GM19468 (cell line): ENCODE results near the gene FKBP5.
"Not testable (repeated sequence)": the region's sequence is repeated elsewhere in the genome, so short reads cannot be mapped to it uniquely, and the experiment has no call there.

Experiments
- ATAC-seq: cut with Tn5 transposase; IDR thresholded peaks from one replicate; pipeline ENCODE4 v1.9.1; 2021; ENCODE audit warnings: mild to moderate bottlenecking, moderate library complexity, moderate number of reproducible peaks; ENCODE audit not compliant: unreplicated experiment; ENCODE audit errors: extremely low read depth

The FKBP5 gene

DNA sequence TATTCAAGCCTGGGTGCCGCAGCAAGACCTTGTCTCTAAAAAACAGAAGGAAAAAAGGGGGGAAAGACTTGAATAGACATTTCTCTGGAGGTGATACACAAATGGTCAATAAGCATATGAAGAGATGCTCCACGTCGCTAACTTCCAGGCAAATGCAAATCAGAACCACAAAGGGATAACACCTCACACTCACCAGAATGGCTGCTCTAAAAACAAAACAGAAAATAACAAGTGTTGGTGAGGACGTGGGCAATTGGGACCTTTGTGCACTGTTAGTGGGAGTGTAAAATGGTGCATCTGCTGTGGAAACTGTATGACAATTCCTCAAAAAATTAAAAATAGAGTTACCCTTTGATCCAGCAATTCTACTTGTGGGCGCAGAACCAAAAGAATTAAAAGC lies 127.6 kb downstream of the FKBP5 start:
- ATAC-seq, result no peak

GRCh38 chr6:35558571-35558970 lies 130.1 kb downstream of the FKBP5 start:
- ATAC-seq, result no peak

DNA sequence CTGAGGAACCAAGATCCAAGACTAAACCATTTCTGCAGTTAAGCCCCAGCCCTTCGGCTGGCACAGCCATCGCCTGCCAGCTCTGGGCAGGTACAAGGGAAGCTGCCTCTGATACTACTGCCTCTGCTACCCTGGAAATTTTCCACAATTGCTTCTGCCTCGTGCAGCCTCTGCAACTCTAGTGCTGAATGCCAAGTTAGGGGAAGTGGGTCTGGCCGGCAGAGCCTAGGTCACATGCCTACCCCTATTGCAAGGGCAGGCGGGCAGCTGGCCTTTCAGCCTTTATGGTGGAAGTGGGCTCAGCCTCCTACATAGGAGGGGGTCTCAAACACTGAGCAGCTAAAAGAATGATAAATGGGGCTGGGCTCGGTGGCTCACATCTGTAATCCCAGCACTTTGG lies 131.5 kb downstream of the FKBP5 start:
- no peak for ATAC-seq

- no peak for ATAC-seq
Observed at GRCh38 chr6:35554811-35555210, 133.9 kb downstream of the FKBP5 start.

DNA sequence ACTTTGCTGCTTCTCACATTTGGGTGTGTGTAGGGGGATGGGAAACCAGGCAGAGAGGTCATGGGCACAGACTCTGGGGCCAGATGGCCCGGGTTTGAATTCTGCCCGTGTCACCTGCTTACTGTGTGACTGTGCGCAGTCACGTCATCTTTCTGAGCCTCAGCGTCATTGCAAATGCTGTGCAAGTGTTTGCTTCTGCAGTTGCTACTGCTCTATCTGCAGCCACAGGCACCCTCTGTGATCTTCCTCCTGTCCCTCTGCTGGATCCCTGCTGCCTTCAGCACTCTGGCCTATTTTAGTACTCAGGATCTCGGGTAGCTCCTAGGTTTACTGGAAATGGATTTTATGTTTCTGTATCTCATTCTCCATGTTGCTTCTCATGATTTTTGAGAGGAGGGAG lies 135.4 kb downstream of the FKBP5 start:
- no peak for ATAC-seq

GRCh38 chr6:35552285-35552917 lies 136.3 kb downstream of the FKBP5 start:
- ATAC-seq, result no peak

DNA sequence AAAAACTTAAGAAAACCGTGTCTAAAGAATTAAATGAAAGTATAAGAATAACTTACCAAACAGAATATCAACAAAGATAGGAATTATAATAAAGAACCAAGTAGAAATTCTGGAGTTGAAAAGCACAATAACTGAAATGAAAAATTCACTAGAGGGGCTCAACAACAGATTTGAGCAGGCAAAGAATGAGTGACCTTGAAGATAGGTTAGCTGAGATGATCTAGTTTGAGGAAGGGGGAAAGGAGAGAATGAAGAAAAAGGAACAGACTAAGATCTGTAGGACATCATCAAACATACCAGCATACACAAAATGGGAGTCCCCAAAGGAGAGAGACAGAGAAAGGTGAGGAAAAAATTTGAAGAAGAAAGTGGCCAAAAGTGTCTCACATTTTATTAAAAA lies 138.3 kb downstream of the FKBP5 start:
- no peak for ATAC-seq

DNA sequence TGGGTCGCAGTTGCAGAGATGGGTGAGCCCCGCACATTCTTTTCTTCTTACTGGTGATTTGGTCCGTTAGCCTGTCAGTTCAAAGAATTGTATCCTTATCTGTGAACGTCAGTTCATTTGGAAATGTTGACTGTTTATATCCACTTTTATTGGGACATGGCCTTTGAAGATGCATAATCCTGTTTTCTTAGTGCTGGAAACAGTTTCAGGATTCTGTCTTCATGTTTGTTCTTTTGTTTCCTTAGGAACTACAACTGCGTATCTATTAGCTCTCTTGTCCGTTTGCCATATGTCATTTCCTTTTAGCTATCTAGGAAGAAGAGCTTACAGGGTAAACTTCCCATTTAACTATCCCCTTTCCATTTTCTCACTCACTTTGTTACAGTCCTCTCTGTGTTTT lies 141.0 kb downstream of the FKBP5 start:
- no peak for ATAC-seq

- no peak for ATAC-seq
Observed at GRCh38 chr6:35544769-35545361, 143.8 kb downstream of the FKBP5 start.

- ATAC-seq, result no peak
Observed at GRCh38 chr6:35543459-35544193, 145.1 kb downstream of the FKBP5 start.

DNA sequence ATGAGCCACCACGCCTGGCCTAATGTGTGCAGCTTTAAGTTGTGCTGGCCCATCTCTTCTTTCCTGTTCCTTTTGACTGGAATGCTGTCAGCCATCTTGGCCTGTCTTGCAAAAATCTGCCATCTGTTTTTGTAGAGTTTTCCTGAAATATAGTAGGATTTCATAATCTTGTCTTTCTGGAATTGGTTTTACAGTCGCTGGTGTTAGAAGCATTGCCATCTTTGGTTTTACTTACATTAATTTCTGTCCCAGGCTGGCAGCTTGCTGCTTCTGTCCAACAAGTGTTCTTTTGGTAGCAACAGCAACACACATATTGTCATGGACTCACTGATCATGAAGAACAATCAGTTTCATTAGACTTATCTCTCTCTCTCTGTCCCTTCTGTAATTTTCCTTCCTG lies 146.9 kb downstream of the FKBP5 start:
- no peak for ATAC-seq

DNA sequence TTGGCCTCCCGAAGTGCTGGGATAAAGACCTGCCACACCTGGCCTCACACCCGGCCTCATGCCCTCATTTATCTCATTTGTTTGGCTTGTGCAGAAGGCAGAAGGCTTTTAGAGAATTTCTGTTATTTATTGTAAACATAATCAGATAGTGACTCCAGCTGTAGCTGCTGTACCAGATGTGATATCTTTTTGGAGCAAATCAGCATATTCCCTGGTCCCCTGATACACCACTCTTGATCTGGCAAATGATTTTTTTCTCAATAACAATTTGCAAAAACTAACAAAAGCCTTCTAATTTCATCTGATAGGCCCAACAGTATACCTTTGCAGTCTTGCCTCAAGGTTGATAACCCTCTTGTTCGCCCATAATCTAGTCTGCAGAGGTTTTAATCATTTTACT lies 149.5 kb downstream of the FKBP5 start:
- ATAC-seq, result no peak

GRCh38 chr6:35535847-35536246 lies 152.9 kb downstream of the FKBP5 start:
- ATAC-seq, result not testable (repeated sequence)

DNA sequence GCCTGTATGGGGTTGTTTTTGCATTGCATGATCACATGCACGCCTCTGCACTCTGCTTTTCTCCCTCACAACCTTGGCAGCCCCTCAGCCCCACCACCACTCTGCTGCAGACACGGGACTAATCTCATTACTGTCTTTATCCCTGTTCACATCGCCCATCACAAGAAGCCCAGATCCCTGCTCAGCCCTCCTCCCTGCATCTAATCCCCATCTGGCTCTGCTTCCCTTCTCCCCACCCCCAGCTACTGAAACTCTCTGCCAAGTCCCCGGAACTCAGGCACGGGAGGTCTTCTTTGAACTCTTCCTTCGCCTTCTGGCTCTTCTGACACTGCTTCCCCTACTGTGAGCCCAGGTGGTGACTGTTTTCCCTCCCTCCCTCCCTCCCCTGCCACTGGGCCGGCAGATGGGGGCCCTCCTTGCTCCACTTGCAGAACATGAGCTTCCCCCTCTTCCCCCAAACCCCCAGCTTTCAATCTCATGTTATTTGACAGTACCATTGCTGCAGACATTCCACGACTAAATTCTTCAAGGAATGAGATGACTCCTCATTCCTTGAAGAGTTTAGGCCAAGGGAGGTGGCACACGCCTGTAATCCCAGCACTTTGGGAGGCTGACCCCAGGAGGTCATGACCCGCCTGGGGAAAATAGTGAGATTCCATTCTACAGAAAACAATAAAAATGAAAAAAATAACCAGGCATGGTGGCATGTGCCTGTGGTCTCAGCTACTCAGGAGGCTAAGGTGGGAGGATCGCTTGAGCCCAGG lies 154.1 kb downstream of the FKBP5 start:
- ATAC-seq, result no peak

DNA sequence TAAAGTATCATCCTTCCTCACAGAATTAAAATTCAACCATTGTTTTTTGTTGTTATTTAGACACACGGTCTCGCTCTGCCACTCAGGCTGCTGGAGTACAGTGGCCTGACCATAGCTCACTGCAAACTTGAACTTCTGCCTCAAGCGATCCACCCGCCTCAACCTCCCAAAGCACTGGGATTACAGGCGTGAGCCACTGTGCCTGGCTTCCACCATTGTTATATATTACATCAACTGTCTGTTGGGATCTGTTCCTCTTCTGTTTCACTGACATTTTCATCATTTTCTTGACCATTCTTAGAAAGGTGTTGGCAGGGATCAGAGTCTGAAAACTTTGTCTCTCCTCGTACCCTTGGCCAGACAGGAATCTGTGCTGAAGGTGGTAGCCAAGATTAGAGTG lies 154.7 kb downstream of the FKBP5 start:
- ATAC-seq, result no peak

GRCh38 chr6:35532126-35532525 lies 156.6 kb downstream of the FKBP5 start:
- ATAC-seq, result no peak

DNA sequence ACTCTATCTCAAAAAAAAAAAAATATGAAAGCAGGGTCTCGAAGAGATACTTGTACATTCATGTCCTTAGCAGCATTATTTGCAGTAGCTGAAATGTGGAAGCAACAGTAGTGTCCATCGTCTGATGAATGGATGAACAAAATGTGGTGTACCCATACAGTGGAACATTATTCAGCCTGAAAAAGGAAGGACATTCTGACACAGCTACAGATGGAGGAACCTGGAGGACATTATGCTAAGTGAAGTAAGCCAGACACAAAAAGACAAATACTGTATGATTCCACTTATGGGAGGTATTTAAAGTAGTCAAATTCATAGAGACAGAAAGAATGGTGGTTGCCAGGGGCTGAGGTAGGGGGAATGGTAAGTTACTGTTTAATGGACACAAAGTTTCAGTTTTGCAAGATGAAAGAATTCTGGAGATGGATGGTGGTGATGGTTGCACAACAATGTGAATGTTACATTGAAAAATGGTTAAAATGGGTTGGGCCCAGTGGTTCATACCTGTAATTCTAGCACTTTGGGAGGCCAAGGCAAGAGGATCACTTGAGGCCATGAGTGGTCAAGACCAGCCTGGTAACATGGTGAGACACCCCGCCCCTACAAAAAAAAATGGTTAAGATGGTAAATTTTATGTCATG lies 164.2 kb downstream of the FKBP5 start:
- ATAC-seq, result no peak
